ENCODE results near the gene ATRN.

The ATRN gene

DNA sequence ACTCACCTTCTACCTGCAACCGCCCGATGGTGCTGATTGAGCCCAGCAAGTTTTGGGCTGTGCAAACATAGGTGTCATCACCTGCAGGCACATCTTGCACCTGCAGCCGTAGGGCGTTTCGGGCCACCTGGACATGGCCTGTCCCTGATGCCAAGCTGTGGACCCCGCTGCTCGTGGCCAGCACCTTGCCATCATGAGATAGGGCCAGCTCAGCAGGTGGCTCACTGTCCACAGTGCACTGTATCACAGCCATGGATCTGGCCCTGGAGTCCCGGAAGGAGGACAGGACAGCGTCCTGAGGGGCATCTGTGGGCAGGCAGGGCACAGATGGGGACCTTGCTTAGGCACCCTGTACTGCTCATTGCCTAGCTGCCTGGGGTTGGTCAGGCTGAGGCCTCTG, 221.1 kb downstream of the ATRN start:
- Histone ChIP-seq H2BK5ac (ENCODE audit: low read depth, low read length, poor library complexity) (no peak overlapping the region), H2BK120ac (ENCODE audit: insufficient read depth, low read length, poor library complexity) (no peak overlapping the region), H4K12ac (ENCODE audit: low read depth, low read length) (no peak overlapping the region), H3K4me2 (ENCODE audit: low read length) (no peak overlapping the region), H3K18ac (ENCODE audit: low read length) (no peak overlapping the region), H2BK12ac (ENCODE audit: low read length) (no peak overlapping the region), H3K23ac (ENCODE audit: low read length) (no peak overlapping the region), H3K14ac (ENCODE audit: low read length) (no peak overlapping the region), H4K91ac (ENCODE audit: low read depth, low read length) (no peak overlapping the region), H3K27me3 (ENCODE audit: insufficient read depth, low read length) (no peaks in the 10 kb centered on the region), H3K79me2 (ENCODE audit: control insufficient read depth, insufficient read depth, low read length, poor library complexity) (no peaks in the 10 kb centered on the region), H4K8ac (ENCODE audit: low read depth, low read length) (no peak overlapping the region), H3K9me3 (ENCODE audit: insufficient read depth, low read depth, low read length) (no peaks in the 10 kb centered on the region), H3K9ac (ENCODE audit: low read length) (no peak overlapping the region), H3K79me1 (ENCODE audit: low read length) (no peaks in the 10 kb centered on the region), H2AFZ (ENCODE audit: insufficient read depth, low read length, poor library complexity) (no peak overlapping the region), H3K4me1 (ENCODE audit: control insufficient read depth in 1 of 2, insufficient read depth in 2 of 2, low read length in 2 of 2) (no peaks in the 10 kb centered on the region), H3K36me3 (ENCODE audit: control insufficient read depth in 1 of 2, insufficient read depth in 2 of 2, low read length in 2 of 2) (no peaks in the 10 kb centered on the region), H3K4me3 (ENCODE audit: low read depth, low read length) (no peak overlapping the region), H3K4ac (ENCODE audit: low read depth, low read length) (no peak overlapping the region), H2AK5ac (ENCODE audit: low read length) (no peak overlapping the region), H3K27ac (ENCODE audit: low read depth, low read length) (no peak overlapping the region)
- WGBS (ENCODE audit: extremely low coverage, insufficient coverage, insufficient read length) = no CpG with 5 or more reads among the region's 9 CpGs
- DNase-seq = no peak

DNA sequence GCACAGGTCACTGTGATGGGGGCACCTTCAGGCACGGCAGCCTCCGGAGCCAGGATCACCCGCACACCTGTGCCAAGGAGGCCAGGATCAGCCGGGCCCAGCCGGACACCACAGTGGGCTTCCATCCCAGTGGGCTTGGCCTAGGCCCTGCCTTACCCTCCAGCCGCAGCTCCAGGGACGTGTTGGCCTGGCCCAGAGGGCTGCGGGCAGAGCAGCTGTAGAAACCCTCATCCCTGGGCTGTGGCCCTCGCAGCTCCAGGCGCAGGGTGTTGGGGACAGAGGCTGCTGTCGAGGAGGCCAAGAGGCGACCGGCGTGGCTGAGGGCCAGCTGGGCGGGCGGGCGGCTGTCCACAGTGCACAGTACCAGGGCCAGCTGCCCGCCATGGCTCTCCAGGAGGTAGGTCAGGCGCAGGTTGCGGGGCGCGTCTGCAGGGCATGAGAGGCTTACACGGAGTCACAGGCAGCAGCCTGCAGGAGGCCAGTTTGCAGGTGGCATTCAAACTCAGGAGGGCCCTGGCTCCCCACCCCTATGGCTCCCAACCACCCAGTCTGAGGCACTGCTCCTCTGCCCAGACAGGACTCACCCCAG, 222.0 kb downstream of the ATRN start:
- no peak overlapping the region for H2AFZ ChIP-seq (ENCODE audit: insufficient read depth, low read length, poor library complexity)
- H3K4me1 ChIP-seq (ENCODE audit: control insufficient read depth in 1 of 2, insufficient read depth in 2 of 2, low read length in 2 of 2) = peaks cover 8 to 9% of the 10 kb centered on the region in 2 experiments
- H3K23ac ChIP-seq (ENCODE audit: low read length) = no peak overlapping the region
- no peaks in the 10 kb centered on the region for H3K79me1 ChIP-seq (ENCODE audit: low read length)
- no peak overlapping the region for H3K4ac ChIP-seq (ENCODE audit: low read depth, low read length)
- no peak overlapping the region for H2BK12ac ChIP-seq (ENCODE audit: low read length)
- WGBS (ENCODE audit: extremely low coverage, insufficient coverage, insufficient read length) = no CpG with 5 or more reads among the region's 23 CpGs
- H3K27ac ChIP-seq (ENCODE audit: low read depth, low read length) = no peak overlapping the region
- no peak overlapping the region for H2BK120ac ChIP-seq (ENCODE audit: insufficient read depth, low read length, poor library complexity)
- H3K18ac ChIP-seq (ENCODE audit: low read length) = no peak overlapping the region
- no peak overlapping the region for H4K91ac ChIP-seq (ENCODE audit: low read depth, low read length)
- no peak for DNase-seq
- H3K79me2 ChIP-seq (ENCODE audit: control insufficient read depth, insufficient read depth, low read length, poor library complexity) = no peaks in the 10 kb centered on the region
- H3K36me3 ChIP-seq (ENCODE audit: control insufficient read depth in 1 of 2, insufficient read depth in 2 of 2, low read length in 2 of 2) = no peaks in the 10 kb centered on the region
- H2AK5ac ChIP-seq (ENCODE audit: low read length) = no peak overlapping the region
- H4K12ac ChIP-seq (ENCODE audit: low read depth, low read length) = no peak overlapping the region
- H3K4me3 ChIP-seq (ENCODE audit: low read depth, low read length) = no peak overlapping the region
- no peak overlapping the region for H3K14ac ChIP-seq (ENCODE audit: low read length)
- H4K8ac ChIP-seq (ENCODE audit: low read depth, low read length) = no peak overlapping the region
- H2BK5ac ChIP-seq (ENCODE audit: low read depth, low read length, poor library complexity) = no peak overlapping the region
- H3K9me3 ChIP-seq (ENCODE audit: insufficient read depth, low read depth, low read length) = no peaks in the 10 kb centered on the region
- H3K9ac ChIP-seq (ENCODE audit: low read length) = no peak overlapping the region
- no peak overlapping the region for H3K4me2 ChIP-seq (ENCODE audit: low read length)
- H3K27me3 ChIP-seq (ENCODE audit: insufficient read depth, low read length) = no peaks in the 10 kb centered on the region

DNA sequence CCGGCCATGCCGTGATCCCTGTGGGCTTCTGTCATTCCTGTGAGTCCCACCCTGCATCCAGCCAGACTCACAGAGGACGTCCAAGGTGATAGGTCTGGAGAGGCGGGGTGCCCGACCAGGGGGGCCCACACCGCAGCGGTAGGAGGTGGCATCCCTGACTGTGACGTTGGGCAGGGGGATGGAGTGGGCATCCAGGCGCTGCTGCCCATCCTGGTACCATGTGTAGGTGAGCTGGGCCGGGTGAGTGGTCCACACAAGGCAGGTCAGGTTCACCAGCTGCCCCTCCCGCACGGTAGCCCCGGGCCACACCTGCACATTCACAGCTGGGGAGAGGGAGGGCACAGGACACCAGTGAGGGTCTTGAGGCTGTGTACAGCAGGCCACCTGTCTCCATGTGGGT, 222.6 kb downstream of the ATRN start:
- Histone ChIP-seq H4K12ac (ENCODE audit: low read depth, low read length) (no peak overlapping the region), H3K4ac (ENCODE audit: low read depth, low read length) (no peak overlapping the region), H3K4me1 (ENCODE audit: control insufficient read depth in 1 of 2, insufficient read depth in 2 of 2, low read length in 2 of 2) (peaks cover 10 to 14% of the 10 kb centered on the region in 2 experiments), H3K9ac (ENCODE audit: low read length) (no peak overlapping the region), H3K14ac (ENCODE audit: low read length) (no peak overlapping the region), H3K4me3 (ENCODE audit: low read depth, low read length) (no peak overlapping the region), H3K27me3 (ENCODE audit: insufficient read depth, low read length) (no peaks in the 10 kb centered on the region), H2BK12ac (ENCODE audit: low read length) (no peak overlapping the region), H3K36me3 (ENCODE audit: control insufficient read depth in 1 of 2, insufficient read depth in 2 of 2, low read length in 2 of 2) (no peaks in the 10 kb centered on the region), H2AFZ (ENCODE audit: insufficient read depth, low read length, poor library complexity) (no peak overlapping the region), H3K18ac (ENCODE audit: low read length) (no peak overlapping the region), H2BK5ac (ENCODE audit: low read depth, low read length, poor library complexity) (no peak overlapping the region), H3K79me2 (ENCODE audit: control insufficient read depth, insufficient read depth, low read length, poor library complexity) (no peaks in the 10 kb centered on the region), H3K23ac (ENCODE audit: low read length) (no peak overlapping the region), H4K8ac (ENCODE audit: low read depth, low read length) (no peak overlapping the region), H3K27ac (ENCODE audit: low read depth, low read length) (no peak overlapping the region), H2AK5ac (ENCODE audit: low read length) (no peak overlapping the region), H3K4me2 (ENCODE audit: low read length) (no peak overlapping the region), H2BK120ac (ENCODE audit: insufficient read depth, low read length, poor library complexity) (no peak overlapping the region), H3K79me1 (ENCODE audit: low read length) (no peaks in the 10 kb centered on the region), H4K91ac (ENCODE audit: low read depth, low read length) (no peak overlapping the region), H3K9me3 (ENCODE audit: insufficient read depth, low read depth, low read length) (no peaks in the 10 kb centered on the region)
- no CpG with 5 or more reads among the region's 13 CpGs for WGBS (ENCODE audit: extremely low coverage, insufficient coverage, insufficient read length)
- DNase-seq = no peak

DNA sequence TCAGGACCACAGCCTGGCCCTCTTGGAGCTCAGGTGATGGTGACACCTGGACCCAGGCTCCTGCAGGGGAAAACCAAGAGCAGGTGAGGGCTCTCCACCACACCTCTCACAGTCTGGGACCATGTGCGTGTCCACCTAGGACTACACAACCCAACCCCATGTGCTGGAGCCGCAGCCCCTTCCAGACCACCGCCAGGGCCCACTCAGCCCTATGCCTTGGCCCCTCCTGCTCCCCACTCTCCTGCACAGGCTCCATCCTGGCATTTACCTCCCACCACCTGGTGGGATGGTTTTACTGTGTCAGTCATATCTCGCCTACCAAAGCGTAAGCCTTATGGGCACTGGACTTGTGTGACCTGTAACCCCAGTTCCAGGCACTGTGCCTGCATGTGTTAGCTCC, 224.0 kb downstream of the ATRN start:
- Histone ChIP-seq H3K14ac (ENCODE audit: low read length) (no peak overlapping the region), H3K9me3 (ENCODE audit: insufficient read depth, low read depth, low read length) (no peaks in the 10 kb centered on the region), H3K79me2 (ENCODE audit: control insufficient read depth, insufficient read depth, low read length, poor library complexity) (no peaks in the 10 kb centered on the region), H3K27me3 (ENCODE audit: insufficient read depth, low read length) (no peaks in the 10 kb centered on the region), H3K9ac (ENCODE audit: low read length) (no peak overlapping the region), H3K36me3 (ENCODE audit: control insufficient read depth in 1 of 2, insufficient read depth in 2 of 2, low read length in 2 of 2) (no peaks in the 10 kb centered on the region), H4K91ac (ENCODE audit: low read depth, low read length) (no peak overlapping the region), H3K4me3 (ENCODE audit: low read depth, low read length) (no peak overlapping the region), H3K18ac (ENCODE audit: low read length) (no peak overlapping the region), H3K79me1 (ENCODE audit: low read length) (no peaks in the 10 kb centered on the region), H3K4ac (ENCODE audit: low read depth, low read length) (no peak overlapping the region), H2BK5ac (ENCODE audit: low read depth, low read length, poor library complexity) (no peak overlapping the region), H4K12ac (ENCODE audit: low read depth, low read length) (no peak overlapping the region), H2AK5ac (ENCODE audit: low read length) (no peak overlapping the region), H2BK120ac (ENCODE audit: insufficient read depth, low read length, poor library complexity) (no peak overlapping the region), H3K23ac (ENCODE audit: low read length) (no peak overlapping the region), H3K27ac (ENCODE audit: low read depth, low read length) (no peak overlapping the region), H2AFZ (ENCODE audit: insufficient read depth, low read length, poor library complexity) (no peak overlapping the region), H3K4me2 (ENCODE audit: low read length) (no peak overlapping the region), H3K4me1 (ENCODE audit: control insufficient read depth in 1 of 2, insufficient read depth in 2 of 2, low read length in 2 of 2) (peaks cover 10 to 14% of the 10 kb centered on the region in 2 experiments), H4K8ac (ENCODE audit: low read depth, low read length) (no peak overlapping the region), H2BK12ac (ENCODE audit: low read length) (no peak overlapping the region)
- WGBS (ENCODE audit: extremely low coverage, insufficient coverage, insufficient read length) = no CpG with 5 or more reads among the region's 5 CpGs
- no peak for DNase-seq
